OCI-LY1 (cell line): ENCODE results near the gene ARMH4.
A peak's percentile ranks its signal among the peaks of the same experiment; 100 is the strongest.

Source experiments
- H2AFZ ChIP-seq: fragments of 200-600 bp; sonication (generic), shearing (Covaris generic); 2 replicates; pipeline ENCODE4 v1.6.0; 2014; ENCODE audit warnings: antibody characterized with exemption, mild to moderate bottlenecking, low read length
- H3F3A ChIP-seq: fragments of 200-600 bp; sonication (generic), shearing (Covaris generic); 2 replicates; pipeline ENCODE4 v1.6.0; 2014; ENCODE audit warnings: mild to moderate bottlenecking, antibody characterized with exemption, low read length, moderate library complexity; ENCODE audit not compliant: insufficient read depth
- H3K27ac ChIP-seq: fragments of 200-600 bp; sonication (generic); 2 replicates; pipeline ENCODE4 v1.5.1; 2014; ENCODE audit warnings: low read length, mixed run types, mild to moderate bottlenecking, low read depth; ENCODE audit not compliant: poor library complexity, severe bottlenecking
- H3K27me3 ChIP-seq: fragments of 200-600 bp; sonication (generic); 2 replicates; pipeline ENCODE4 v1.6.0; 2014; ENCODE audit warnings: antibody characterized with exemption, mild to moderate bottlenecking, low read length, moderate library complexity; ENCODE audit not compliant: insufficient read depth
- H3K36me3 ChIP-seq: fragments of 200-600 bp; sonication (generic); 2 replicates; pipeline ENCODE4 v1.6.1; 2014; ENCODE audit warnings: mild to moderate bottlenecking, antibody characterized with exemption, low read length, moderate library complexity, mixed read lengths; ENCODE audit not compliant: insufficient read depth
- H3K4me1 ChIP-seq: fragments of 200-600 bp; sonication (generic); 2 replicates; pipeline ENCODE4 v1.5.1; 2014; ENCODE audit warnings: mild to moderate bottlenecking, low read length, moderate library complexity; ENCODE audit not compliant: insufficient read depth, severe bottlenecking
- H3K4me2 ChIP-seq: fragments of 200-600 bp; sonication (generic), shearing (Covaris generic); 2 replicates; pipeline ENCODE4 v1.6.1; 2014; ENCODE audit warnings: low read length
- H3K4me3 ChIP-seq: fragments of 200-600 bp; sonication (generic); 2 replicates; pipeline ENCODE4 v1.5.1; 2014; ENCODE audit warnings: low read length, low read depth, mild to moderate bottlenecking, mixed read lengths; ENCODE audit not compliant: poor library complexity, severe bottlenecking
- H3K79me2 ChIP-seq: fragments of 200-600 bp; shearing (Covaris generic); 2 replicates; pipeline ENCODE4 v1.6.1; 2016; ENCODE audit warnings: mixed run types, low read length, mixed read lengths; ENCODE audit not compliant: insufficient read depth
- H3K9ac ChIP-seq: fragments of 200-600 bp; sonication (generic), shearing (Covaris generic); 2 replicates; pipeline ENCODE4 v1.6.1; 2014; ENCODE audit warnings: mild to moderate bottlenecking, low read length, mixed read lengths
- H3K9me2 ChIP-seq: fragments of 200-600 bp; sonication (generic), shearing (Covaris generic); 2 replicates; pipeline ENCODE4 v1.6.1; 2014; ENCODE audit warnings: low read depth, mild to moderate bottlenecking, low read length, mixed read lengths
- H3K9me3 ChIP-seq: fragments of 200-600 bp; shearing (Covaris generic); 2 replicates; pipeline ENCODE4 v1.6.1; 2014; ENCODE audit warnings: low read length, mixed read lengths
- H4K20me1 ChIP-seq: fragments of 200-600 bp; sonication (generic), shearing (Covaris generic); 2 replicates; pipeline ENCODE4 v1.6.0; 2016; ENCODE audit warnings: mild to moderate bottlenecking, low read length; ENCODE audit not compliant: insufficient read depth
- CTCF ChIP-seq: fragments of 200-600 bp; sonication (generic), shearing (Covaris generic); IDR thresholded peaks from 2 replicates; pipeline ENCODE4 v1.5.1; 2017; ENCODE audit warnings: mild to moderate bottlenecking, antibody characterized with exemption, low read length, moderate library complexity, mixed read lengths
- EZH2 ChIP-seq: fragments of 200-600 bp; sonication (generic), shearing (Covaris generic); IDR thresholded peaks from 2 replicates; pipeline ENCODE4 v1.8.0; 2017; ENCODE audit warnings: borderline replicate concordance, mixed run types, mild to moderate bottlenecking, antibody characterized with exemption, low read length, moderate library complexity, mixed read lengths

ARMH4 gene

GRCh38 chr14:58167057-58167456, 15.0 kb upstream of the ARMH4 start:
- Histone ChIP-seq H3K27me3 (no peaks in the 10 kb centered on the region), H3K27ac (no peak overlapping the region), H4K20me1 (no peaks in the 10 kb centered on the region), H3F3A (no peaks in the 10 kb centered on the region), H3K9me3 (no peaks in the 10 kb centered on the region), H3K4me3 (no peak overlapping the region), H3K4me2 (no peak overlapping the region), H3K79me2 (no peaks in the 10 kb centered on the region), H3K36me3 (no peaks in the 10 kb centered on the region), H3K9me2 (no peaks in the 10 kb centered on the region), H2AFZ (no peak overlapping the region), H3K9ac (no peak overlapping the region), H3K4me1 (no peaks in the 10 kb centered on the region)
- TF ChIP-seq CTCF = no peak
- TF ChIP-seq EZH2 = no peak

- Histone ChIP-seq H3F3A (no peaks in the 10 kb centered on the region), H4K20me1 (no peaks in the 10 kb centered on the region), H3K4me1 (no peaks in the 10 kb centered on the region), H2AFZ (no peak overlapping the region), H3K27me3 (no peaks in the 10 kb centered on the region), H3K4me2 (no peak overlapping the region), H3K36me3 (no peaks in the 10 kb centered on the region), H3K79me2 (no peaks in the 10 kb centered on the region), H3K9me3 (no peaks in the 10 kb centered on the region), H3K27ac (no peak overlapping the region), H3K4me3 (no peak overlapping the region), H3K9ac (no peak overlapping the region), H3K9me2 (no peaks in the 10 kb centered on the region)
- TF ChIP-seq EZH2 = no peak
- TF ChIP-seq CTCF = peak; percentile 96
These were observed 14.3 kb upstream of the ARMH4 start for GRCh38 chr14:58166005-58166983.

GRCh38 chr14:58160561-58160960, 8.5 kb upstream of the ARMH4 start:
- H2AFZ ChIP-seq = no peak overlapping the region
- no peaks in the 10 kb centered on the region for H3K27me3 ChIP-seq
- H3K27ac ChIP-seq = no peak overlapping the region
- no peaks in the 10 kb centered on the region for H3K79me2 ChIP-seq
- H3K4me3 ChIP-seq = no peak overlapping the region
- no peaks in the 10 kb centered on the region for H3K36me3 ChIP-seq
- H3K4me2 ChIP-seq = no peak overlapping the region
- no peaks in the 10 kb centered on the region for H3K4me1 ChIP-seq
- no peaks in the 10 kb centered on the region for H3K9me2 ChIP-seq
- H4K20me1 ChIP-seq = no peaks in the 10 kb centered on the region
- H3K9me3 ChIP-seq = no peaks in the 10 kb centered on the region
- H3K9ac ChIP-seq = no peak overlapping the region
- H3F3A ChIP-seq = no peaks in the 10 kb centered on the region
- TF ChIP-seq CTCF (no peak), EZH2 (no peak)
